MG63 (cell line): ENCODE data around the gene DHDDS. TPM values are rescaled to one million over a fixed set of nuclear protein-coding genes. Genes with fewer than 3 reads are reported as not detected.

Experiments
- DNase-seq: peaks from one replicate; pipeline ENCODE4 v3.0.0-alpha.2; 2020
- H3K27me3 ChIP-seq: fragments of 250-450 bp; sonication (Bioruptor Pico); 2 replicates; pipeline ENCODE4 v1.5.1; 2020; ENCODE audit warnings: mild to moderate bottlenecking, moderate library complexity
- H3K36me3 ChIP-seq: fragments of 250-450 bp; sonication (Bioruptor Pico); 2 replicates; pipeline ENCODE4 v1.5.1; 2020; ENCODE audit warnings: mild to moderate bottlenecking, moderate library complexity
- H3K4me3 ChIP-seq: fragments of 250-450 bp; sonication (Bioruptor Pico); 2 replicates; pipeline ENCODE4 v1.5.1; 2020; ENCODE audit warnings: mild to moderate bottlenecking, moderate library complexity
- H3K9me3 ChIP-seq: fragments of 250-450 bp; sonication (Bioruptor Pico); 2 replicates; pipeline ENCODE4 v1.5.1; 2020; ENCODE audit warnings: mild to moderate bottlenecking, moderate library complexity
- total RNA-seq: library from RNA; depleted of rRNA; stranded (reverse); fragments of >200 nt; shearing (Covaris generic); gene quantifications from 2 replicates; pipeline ENCODE4 v1.2.3, GENCODE V29; 2014; ENCODE audit warnings: low replicate concordance

DHDDS gene
- total RNA-seq, 1 experiment from 2014 or later = 28.8 TPM

DNA sequence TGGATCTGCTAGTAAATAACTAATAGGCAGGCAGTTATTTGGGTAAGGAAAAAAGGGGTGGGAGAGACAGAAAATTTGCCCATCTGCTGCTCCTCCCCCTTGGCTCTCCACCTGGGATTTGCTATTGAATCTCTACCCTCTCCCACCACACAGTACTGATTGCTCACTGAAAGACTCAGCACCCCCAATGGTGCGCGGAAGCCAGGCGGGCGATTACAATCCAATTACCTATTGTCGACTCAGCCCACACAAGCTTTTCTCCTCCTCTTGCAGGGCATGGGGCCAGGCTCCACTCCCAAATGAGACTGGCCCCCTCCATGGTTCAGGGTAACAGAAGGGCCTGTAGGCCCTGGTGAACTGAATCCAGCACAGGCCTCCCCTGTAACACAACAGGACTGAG is 37.4 kb downstream of the DHDDS start:
- H3K27me3 ChIP-seq = no peaks in the 10 kb centered on the region
- H3K9me3 ChIP-seq = no peaks in the 10 kb centered on the region
- peaks cover 41% of the 10 kb centered on the region for H3K36me3 ChIP-seq

DNA sequence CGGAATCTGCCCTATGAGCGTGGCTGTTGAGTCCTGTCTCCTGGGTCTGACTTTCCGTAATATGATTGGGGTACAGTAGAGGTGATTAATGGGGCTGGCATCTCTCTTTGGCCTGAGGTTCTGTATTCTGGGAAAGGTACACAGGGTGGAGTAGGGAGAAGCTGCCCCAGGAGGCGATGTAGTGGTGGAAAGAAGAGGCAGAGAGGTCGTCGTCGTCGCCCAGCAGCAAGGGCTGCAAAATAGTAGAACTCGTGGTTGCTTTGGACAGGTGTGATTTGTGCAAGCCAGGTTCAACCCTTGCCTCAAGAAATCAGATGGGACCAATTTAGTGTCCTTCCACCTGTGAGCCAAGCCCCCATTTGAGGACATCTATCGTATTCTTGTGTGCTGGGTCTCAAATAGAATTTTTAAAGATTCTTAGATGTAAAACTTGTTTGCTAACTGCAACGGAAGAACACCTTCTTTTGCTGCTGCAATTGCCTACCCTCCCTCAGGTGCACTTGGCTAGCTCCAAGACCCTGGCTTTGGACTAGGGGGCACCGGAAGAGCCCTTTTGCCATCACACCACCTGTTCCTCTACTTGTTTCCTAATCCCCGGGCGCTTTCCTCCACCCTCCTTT is 38.9 kb downstream of the DHDDS start:
- Histone ChIP-seq H3K36me3 (peaks cover 45% of the 10 kb centered on the region), H3K27me3 (no peaks in the 10 kb centered on the region), H3K4me3 (peak overlapping the region; percentile 99), H3K9me3 (no peaks in the 10 kb centered on the region)
- no peak for DNase-seq

More for the DNA sequence above, 37.4 kb downstream of the DHDDS start:
- DNase-seq = no peak
- H3K4me3 ChIP-seq = no peak overlapping the region

DNA sequence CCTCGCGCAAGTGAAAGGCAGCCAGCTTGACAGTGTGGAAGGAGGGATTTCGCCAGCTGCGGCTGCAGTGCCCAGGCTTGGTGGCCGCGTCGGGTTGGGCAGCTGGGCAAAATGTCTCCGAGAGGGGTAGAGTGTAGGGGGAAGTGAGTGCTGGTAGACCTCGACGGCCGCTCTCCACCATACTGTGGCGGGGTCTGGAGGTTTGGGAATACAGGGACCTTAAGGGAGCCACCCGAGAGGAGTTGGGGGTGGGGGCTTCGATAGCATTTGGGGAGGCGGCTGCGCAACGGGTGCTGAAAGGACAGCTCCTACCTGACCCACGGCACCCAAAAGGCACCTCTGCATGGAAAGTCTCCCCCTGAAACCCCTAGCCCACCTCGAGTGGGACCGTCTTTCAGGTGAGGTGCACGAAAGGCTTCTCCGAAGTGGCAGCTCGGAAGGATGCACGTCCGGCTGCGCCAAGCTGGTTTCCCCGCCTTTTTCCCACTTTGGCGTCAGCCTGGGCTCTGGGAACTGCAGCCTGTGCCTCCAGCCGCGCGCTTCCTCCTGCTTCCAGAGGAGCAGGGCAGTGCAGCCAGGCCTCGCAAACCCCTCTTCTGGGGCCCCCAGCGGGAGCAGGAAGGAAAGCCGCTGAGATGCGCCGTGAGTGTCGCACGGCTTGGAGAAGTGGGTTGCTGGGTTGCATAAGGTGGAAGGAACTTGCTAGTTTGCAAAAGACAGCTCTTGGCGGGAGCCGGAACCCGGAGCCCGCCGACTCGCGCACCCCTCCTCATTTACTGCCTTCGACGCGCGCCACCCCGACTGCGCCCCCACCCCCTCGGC is 39.6 kb downstream of the DHDDS start:
- Histone ChIP-seq H3K9me3 (no peaks in the 10 kb centered on the region), H3K36me3 (peaks cover 47% of the 10 kb centered on the region), H3K4me3 (peak overlapping the region; percentile 99), H3K27me3 (no peaks in the 10 kb centered on the region)
- peak; percentile 73 for DNase-seq

DNA sequence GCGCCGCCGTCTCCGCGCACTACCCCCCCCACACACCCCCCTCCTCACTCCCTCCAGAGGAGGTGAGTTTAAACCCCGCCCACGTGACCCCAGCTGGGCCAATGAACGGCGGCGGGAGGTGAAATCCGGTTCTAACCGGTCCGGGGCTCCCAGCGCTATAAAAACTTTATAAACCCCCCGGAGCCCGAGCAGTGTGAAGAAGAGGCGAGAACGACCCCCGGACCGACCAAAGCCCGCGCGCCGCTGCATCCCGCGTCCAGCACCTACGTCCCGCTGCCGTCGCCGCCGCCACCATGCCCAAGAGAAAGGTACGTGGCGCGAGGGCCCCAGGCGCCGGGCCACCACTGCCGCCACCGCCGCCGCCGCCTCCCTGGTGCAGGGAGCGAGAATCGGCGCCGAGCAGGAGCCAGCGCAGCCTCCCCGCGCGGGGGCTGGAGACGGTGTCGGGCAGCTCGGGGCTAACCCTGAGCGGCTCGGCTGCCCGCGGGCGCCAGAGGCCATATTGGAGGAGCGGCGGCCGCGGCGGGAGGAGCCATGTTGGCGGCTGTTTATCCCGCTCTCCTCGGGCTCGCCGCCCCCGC is 40.3 kb downstream of the DHDDS start, which contains the start of gene HMGN2:
HMGN2 (plus strand) TSS at position 121 of the 581 bp plus-strand sequence; CDS start at position 294, 173 bp downstream.
- H3K36me3 ChIP-seq = peaks cover 48% of the 10 kb centered on the region

DNA sequence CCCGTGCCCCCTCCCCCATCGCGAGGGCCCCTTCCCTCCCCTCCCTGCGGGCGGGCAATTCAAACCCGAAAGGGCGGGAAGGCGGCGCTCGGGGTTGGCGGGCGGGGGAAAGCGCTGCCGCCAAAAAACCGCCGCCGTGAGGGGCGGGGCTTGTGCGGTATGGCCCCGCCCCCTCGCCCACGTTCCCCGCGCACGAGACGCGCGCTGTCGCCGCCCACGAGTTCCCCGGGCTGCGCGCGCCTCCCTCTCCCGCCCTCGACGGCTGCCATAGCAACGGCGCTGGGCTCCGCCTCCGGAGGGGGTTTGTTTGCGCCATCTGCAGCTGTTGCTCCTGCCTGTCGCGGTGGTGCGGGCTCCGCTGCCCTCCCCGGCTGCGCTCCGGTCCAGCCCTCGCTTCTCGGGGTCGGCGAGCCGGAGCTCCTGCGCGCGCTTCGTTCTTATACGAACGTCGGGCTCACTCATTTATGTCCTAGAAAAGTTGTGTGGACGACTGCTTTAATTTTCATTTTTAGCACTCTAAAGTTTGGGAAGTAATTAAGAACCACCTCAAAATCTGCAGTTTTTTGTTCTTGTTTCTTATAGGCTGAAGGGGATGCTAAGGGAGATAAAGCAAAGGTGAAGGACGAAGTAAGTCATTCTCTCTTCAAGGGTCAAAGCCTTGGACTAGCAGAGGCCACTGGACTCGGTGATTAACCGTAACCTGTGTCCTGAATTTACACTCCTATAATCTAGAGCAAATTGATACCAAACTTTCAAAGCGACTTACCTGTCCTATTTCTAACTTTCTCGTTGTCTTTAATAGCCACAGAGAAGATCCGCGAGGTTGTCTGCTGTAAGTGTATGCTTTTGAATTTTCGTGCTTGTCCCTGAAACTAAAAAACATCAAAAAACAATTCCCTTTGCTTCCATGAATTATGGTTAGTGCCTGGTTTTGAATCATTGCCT is 41.1 kb downstream of the DHDDS start:
- peaks cover 50% of the 10 kb centered on the region for H3K36me3 ChIP-seq
- H3K27me3 ChIP-seq = no peaks in the 10 kb centered on the region
- H3K4me3 ChIP-seq = peak overlapping the region; percentile 99
- peak; percentile 87 for DNase-seq
- H3K9me3 ChIP-seq = no peaks in the 10 kb centered on the region

More for the DNA sequence above, 40.3 kb downstream of the DHDDS start, which contains the start of gene HMGN2:
- H3K27me3 ChIP-seq = no peaks in the 10 kb centered on the region
- peak within 1 kb of the TSS; percentile 99 for H3K4me3 ChIP-seq
- H3K9me3 ChIP-seq = no peaks in the 10 kb centered on the region
- DNase-seq = peak; percentile 91

DNA sequence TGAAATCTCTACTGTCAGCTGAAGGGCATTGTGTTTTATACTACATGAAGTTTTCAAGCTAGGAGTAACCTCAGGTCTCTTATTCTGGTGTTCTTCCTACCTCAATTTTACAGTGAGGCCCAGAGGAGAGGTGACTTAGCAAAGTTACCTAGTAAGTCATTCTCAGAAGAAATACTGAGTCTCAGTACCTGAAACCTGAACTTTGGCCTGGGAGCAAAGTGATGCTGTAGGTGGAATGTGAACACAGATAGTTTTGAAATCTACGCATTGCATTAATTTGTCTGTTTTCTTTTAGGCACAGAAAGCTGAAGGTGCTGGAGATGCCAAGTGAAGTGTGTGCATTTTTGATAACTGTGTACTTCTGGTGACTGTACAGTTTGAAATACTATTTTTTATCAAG is 42.7 kb downstream of the DHDDS start:
- no peaks in the 10 kb centered on the region for H3K27me3 ChIP-seq
- H3K9me3 ChIP-seq = no peaks in the 10 kb centered on the region
- H3K4me3 ChIP-seq = no peak overlapping the region
- no peak for DNase-seq
- H3K36me3 ChIP-seq = peaks cover 57% of the 10 kb centered on the region

DNA sequence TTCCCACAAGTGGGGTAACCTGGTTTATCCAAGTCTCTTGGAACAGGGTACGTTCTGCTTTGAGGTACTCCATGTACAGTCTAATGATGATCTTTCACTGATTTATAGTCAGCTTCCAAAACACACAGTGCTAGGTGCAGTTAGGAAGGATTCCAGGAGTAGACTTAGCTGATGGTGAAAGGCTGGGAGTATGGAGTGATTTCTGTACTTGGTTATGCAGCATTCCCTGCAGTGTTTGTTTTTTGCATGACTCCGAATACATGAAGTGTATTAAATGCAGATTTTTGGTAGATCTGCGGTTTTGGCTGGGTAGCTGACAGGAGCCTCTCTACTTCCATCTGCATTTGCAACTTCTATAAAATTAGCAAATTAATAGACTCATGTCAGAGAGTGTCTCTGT is 43.9 kb downstream of the DHDDS start:
- Histone ChIP-seq H3K36me3 (peaks cover 56% of the 10 kb centered on the region), H3K9me3 (no peaks in the 10 kb centered on the region)
- DNase-seq = no peak

DNA sequence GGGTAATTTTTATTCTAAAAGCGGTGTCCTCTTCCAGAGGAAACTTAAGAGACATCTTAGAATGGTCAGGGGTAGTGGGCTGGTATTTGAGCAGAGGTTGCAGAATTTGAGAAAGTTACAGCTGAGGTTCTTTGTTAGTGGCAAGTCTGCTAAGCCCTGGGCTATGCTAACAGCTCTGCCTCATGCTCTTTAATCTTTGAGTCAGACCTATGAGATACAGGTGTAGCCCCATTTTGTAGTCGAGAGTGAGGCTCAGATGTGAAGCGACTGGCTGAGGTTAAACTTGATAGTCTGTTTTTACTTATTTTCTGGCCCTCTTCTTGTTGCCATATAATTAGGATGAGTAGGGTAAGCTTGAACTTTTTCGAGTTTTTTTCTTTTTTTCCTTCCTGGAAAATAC is 44.8 kb downstream of the DHDDS start:
- Histone ChIP-seq H3K4me3 (no peak overlapping the region), H3K9me3 (no peaks in the 10 kb centered on the region), H3K27me3 (no peaks in the 10 kb centered on the region), H3K36me3 (peaks cover 56% of the 10 kb centered on the region)
- no peak for DNase-seq

More for the DNA sequence above, 43.9 kb downstream of the DHDDS start:
- H3K27me3 ChIP-seq = no peaks in the 10 kb centered on the region
- H3K4me3 ChIP-seq = no peak overlapping the region

DNA sequence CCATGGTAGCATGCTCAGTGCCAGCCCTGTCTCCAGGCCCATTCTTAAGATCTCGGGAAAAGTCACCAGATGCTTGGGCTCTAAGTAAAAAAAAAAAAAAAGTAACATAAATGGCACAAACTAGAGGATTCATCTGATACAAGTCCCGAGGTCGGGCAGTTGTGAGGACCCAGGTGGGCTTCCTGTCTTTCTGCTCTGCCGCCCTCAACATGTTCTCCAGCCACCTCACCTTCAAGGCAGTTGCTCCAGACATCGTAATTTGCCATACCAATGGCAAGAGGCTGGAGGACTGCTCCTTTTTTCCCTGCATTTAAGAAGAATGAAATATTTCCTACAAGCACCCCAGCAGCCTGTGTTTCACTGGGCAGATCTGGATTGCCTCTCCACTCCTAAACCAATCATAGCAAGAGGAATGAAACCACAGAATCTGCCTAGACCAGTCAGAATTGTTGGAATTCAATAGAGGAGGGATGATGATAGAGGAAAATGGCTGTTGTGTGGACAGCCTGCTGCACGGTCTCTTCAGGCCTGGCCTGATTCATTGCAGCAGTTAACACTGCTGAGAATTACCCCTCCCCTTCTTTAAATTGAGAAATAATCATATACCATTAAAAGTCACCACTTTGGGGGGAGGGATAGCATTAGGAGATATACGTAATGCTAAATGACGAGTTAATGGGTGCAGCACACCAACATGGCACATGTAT is 45.5 kb downstream of the DHDDS start:
- DNase-seq = no peak
- Histone ChIP-seq H3K4me3 (no peak overlapping the region), H3K27me3 (no peaks in the 10 kb centered on the region), H3K36me3 (peaks cover 56% of the 10 kb centered on the region), H3K9me3 (no peaks in the 10 kb centered on the region)

DNA sequence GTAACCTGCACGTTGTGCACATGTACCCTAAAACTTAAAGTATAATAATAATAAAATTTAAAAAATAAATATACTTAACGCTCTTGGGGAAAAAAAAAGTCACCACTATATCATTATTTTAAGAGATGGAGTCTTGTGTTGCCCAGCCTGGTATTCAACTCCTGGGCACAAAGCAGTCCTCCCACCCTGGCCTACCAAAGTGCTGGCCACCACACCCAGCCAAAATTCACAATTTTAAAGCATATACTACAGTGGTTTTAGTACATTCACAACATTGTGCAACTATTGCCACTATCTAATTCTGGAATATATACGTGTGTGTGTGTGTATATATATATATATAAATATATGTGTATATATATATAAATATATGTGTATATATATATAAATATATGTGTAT is 46.0 kb downstream of the DHDDS start:
- Histone ChIP-seq H3K27me3 (no peaks in the 10 kb centered on the region), H3K4me3 (no peak overlapping the region), H3K9me3 (no peaks in the 10 kb centered on the region), H3K36me3 (peaks cover 53% of the 10 kb centered on the region)
- DNase-seq = no peak

DNA sequence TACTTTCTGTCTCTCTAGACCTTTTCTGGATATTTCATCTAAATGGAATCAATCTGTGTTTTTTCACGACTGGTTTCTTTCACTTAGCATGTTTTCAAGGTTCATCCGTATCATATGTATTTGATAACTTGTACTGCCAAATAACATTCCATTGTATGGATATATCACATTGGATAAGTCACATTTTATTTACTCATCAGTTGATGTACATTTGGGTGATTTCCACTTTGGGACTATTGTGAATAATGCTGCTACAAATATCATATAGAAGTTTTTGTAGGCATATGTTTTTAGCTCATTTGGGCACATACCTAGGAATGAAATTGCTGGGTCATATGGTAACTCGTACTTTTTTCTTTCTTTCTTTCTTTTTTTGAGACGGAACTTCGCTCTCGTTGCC is 46.9 kb downstream of the DHDDS start:
- no peaks in the 10 kb centered on the region for H3K9me3 ChIP-seq
- no peak for DNase-seq
- H3K27me3 ChIP-seq = no peaks in the 10 kb centered on the region
- H3K36me3 ChIP-seq = peaks cover 45% of the 10 kb centered on the region
- no peak overlapping the region for H3K4me3 ChIP-seq

DNA sequence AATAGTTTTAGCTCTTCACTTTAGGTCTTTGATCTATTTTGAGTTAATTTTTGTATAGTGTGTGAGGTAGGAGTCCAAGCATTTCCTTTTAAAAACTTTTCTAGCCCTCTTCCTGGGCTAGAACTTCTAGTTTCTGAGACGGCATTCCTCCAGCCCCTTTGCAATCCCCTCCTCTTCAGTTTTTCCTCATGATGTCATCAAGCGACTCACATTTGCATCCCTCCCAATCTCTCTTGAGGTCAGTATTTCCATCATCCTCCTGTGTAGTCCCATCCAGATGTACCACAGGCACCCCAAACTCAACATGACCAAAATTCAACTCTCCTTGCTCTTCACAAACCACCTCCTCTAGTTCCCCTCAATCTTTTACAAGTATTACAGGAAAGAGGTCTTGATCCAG is 50.8 kb downstream of the DHDDS start:
- no peak for DNase-seq
- Histone ChIP-seq H3K9me3 (no peaks in the 10 kb centered on the region), H3K4me3 (no peak overlapping the region), H3K27me3 (no peaks in the 10 kb centered on the region), H3K36me3 (peaks cover 12% of the 10 kb centered on the region)

DNA sequence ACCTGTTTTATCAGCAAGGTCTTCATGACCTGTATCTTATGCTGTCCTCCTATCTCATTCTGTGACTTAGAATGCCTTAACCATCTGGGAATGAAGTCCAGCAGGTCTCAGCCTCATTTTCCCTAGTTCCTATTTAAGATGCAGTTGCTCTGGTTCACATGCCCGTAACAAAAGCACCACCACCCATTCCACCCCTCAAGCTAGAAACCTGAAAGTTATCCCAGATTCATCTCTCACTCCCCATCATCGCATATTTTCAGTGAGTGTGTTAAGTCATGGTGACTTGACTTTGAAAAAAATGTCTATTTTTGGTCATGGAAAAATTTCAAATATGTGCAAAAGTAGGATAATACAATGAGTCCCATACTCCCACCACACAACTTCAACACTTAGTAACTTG is 51.9 kb downstream of the DHDDS start:
- DNase-seq = no peak
- Histone ChIP-seq H3K9me3 (no peaks in the 10 kb centered on the region), H3K27me3 (no peaks in the 10 kb centered on the region), H3K4me3 (no peak overlapping the region), H3K36me3 (peaks cover 8% of the 10 kb centered on the region)

DNA sequence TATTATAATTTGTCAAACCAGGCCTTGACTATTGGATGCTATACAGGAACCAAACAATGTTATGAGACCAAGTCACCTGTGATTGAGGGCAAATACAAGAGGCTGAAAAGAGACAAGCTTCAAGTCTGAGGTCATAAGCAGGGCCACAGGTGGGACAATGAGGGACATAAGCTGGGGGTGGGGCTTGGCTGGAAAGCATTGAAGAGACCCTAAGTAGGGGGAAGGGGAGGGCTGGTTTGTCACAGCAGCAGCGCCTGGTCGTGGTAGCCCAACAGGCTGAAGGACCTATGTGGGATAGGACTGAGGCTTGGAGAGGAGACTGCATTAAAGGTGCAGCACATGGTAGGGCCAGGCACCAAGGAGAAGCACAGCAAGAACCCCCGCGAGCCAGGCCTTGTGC is 58.0 kb downstream of the DHDDS start:
- no peaks in the 10 kb centered on the region for H3K9me3 ChIP-seq
- H3K4me3 ChIP-seq = no peak overlapping the region
- no peak for DNase-seq
- no peaks in the 10 kb centered on the region for H3K27me3 ChIP-seq
- no peaks in the 10 kb centered on the region for H3K36me3 ChIP-seq

DNA sequence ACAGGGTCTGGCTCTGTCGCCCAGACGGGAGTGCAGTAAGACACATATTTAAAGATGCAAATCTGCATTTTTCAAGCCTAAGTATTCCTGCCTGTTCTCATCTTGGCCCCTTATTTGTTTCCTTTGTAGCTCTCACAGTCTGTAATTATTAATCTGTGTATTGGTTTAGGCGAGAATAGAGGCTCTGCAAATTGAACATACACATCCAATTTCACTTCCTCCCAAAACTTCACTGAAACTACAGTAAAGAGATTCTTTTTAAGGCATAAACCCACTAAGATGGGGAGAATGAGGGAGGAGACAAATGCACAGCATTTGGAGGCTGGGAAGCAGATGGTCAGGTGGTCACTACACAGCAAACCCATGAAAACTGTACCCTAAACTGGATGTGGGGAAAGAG is 61.1 kb downstream of the DHDDS start:
- H3K36me3 ChIP-seq = no peaks in the 10 kb centered on the region
- no peaks in the 10 kb centered on the region for H3K9me3 ChIP-seq
- DNase-seq = no peak
- no peak overlapping the region for H3K4me3 ChIP-seq
- no peaks in the 10 kb centered on the region for H3K27me3 ChIP-seq

DNA sequence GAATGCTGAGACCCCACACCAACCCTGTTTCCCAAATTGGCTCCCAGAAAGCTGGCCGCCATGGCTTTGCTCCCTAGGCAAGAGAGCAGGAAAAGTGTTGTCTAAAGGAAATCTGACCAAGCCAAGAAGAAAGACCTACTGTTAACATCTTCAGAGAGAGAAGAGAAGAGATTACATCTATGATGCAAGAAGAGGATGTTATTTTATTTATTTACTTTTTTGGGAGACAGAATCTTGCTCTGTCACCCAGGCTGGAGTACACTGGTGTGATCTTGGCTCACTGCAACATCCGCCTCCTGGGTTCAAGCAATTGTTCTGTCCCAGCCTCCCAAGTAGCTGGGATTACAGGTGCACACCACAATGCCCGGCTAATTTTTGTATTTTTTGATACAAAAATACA is 61.8 kb downstream of the DHDDS start:
- no peak overlapping the region for H3K4me3 ChIP-seq
- H3K27me3 ChIP-seq = no peaks in the 10 kb centered on the region
- no peaks in the 10 kb centered on the region for H3K36me3 ChIP-seq
- H3K9me3 ChIP-seq = no peaks in the 10 kb centered on the region
- DNase-seq = no peak
